ENCODE results near the gene UPK1B. TPM values are rescaled to one million over a fixed set of nuclear protein-coding genes. Genes with fewer than 3 reads are reported as not detected.

The UPK1B gene
- total and polyA plus RNA-seq, 9 of the 15 experiments (the other 6 are each of a cell fraction or from before 2014, with no cell fraction given): 0.22 to 1.2 (median 0.51) TPM

DNA sequence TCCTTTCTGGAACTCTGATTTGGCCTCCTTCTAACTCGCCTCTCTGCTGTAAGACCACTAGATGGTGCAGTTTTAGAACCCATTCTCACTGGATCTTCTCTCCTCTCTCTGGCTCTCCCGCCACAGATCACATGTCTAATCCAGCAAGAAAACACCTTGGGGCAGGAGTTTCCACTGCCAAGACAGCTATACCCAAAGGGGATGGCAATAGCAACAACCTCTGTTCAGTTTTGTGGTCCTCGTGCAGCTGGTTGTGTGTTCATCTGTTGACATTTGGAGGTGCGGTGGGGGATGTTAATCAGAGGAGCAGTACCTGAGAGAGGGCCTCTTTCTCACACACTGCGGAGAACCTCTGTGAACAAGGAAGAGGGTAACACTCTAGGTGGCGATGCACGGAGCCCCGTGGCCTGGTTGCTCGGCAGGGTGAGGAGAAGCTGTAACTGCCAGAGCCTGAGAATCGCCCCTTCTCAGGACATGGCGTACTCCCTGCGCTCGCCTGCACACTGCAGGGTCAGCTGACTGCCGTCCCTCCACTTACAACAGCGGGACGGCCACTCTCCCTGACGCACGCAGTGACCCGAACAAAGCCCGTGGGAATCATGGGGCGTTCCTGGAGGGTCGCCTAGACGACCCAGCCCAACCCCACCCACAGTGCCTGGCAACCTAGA, 27.8 kb upstream of the UPK1B start, which contains the start of gene TEX55 (continued):
- 0 out of 2 replicates have a peak, but pooled peaks have one; percentile 29 for TF ChIP-seq SMC3 (conservative IDR thresholded peaks at IDR 0.05; ENCODE audit: insufficient read depth, low read depth, low read length)
- TF ChIP-seq, protein P1, sequence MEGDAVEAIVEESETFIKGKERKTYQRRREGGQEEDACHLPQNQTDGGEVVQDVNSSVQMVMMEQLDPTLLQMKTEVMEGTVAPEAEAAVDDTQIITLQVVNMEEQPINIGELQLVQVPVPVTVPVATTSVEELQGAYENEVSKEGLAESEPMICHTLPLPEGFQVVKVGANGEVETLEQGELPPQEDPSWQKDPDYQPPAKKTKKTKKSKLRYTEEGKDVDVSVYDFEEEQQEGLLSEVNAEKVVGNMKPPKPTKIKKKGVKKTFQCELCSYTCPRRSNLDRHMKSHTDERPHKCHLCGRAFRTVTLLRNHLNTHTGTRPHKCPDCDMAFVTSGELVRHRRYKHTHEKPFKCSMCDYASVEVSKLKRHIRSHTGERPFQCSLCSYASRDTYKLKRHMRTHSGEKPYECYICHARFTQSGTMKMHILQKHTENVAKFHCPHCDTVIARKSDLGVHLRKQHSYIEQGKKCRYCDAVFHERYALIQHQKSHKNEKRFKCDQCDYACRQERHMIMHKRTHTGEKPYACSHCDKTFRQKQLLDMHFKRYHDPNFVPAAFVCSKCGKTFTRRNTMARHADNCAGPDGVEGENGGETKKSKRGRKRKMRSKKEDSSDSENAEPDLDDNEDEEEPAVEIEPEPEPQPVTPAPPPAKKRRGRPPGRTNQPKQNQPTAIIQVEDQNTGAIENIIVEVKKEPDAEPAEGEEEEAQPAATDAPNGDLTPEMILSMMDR (IDR thresholded peaks at IDR 0.05 in 2 of 3, conservative IDR thresholded peaks at IDR 0.05 in 1 of 3; ENCODE audit: insufficient read depth in 2 of 3, low read depth in 1 of 3, low read length in 3 of 3): peak; percentile 51 to 66 (median 60)
- TF ChIP-seq L3MBTL2 (IDR thresholded peaks at IDR 0.05): peak; percentile 39; the same call in 1 of the 2 replicates

DNA sequence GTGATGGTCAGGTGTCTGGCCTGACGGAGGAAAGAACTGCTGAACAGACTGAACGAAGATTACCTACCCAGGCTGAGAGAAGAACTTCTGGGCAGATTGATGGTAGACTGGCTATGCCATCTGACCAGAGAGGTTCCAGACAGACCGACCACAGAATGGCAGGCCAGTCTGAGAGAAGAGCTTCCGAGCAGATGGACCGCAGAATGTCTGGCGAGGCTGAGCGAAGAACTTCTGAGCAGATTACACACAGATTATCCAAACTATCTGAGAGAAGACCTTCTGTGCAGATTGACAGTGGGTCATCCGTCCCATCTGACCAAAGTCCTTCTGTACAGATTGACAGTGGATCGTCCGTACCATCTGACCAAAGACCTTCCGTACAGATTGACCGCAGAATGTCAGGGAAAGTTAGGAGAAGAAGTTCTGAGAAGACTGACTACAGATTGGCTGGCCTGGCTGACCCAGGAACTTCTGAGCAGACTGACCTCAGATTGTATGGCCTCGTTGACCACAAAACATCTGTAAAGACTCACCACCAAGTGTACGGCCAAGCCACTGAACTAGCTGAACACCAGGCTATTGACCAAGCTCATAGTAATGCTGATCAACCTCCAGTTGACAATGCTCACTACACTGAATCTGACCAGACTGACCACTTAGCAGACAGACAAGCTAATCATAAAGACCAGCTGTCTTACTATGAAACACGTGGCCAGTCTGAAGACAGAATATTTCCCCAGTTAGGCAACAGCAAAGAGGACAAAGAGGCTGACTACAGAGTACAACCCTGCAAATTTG, 26.6 kb upstream of the UPK1B start:
- H3K27ac ChIP-seq (ENCODE audit: extremely low read depth, low read depth, low read length): no peak overlapping the region

More for the DNA sequence above, 26.6 kb upstream of the UPK1B start:
- peaks cover 0 to 6% of the 10 kb centered on the region in 2 experiments; a peak in 2 of 5 replicates for H3K4me1 ChIP-seq (replicated peaks in 1 of 2; ENCODE audit: control insufficient read depth in 2 of 2, insufficient read depth in 2 of 2, low read length in 2 of 2)
- 42% methylated on average over 14 of the region's 15 CpGs for WGBS (ENCODE audit: insufficient coverage, low coverage, missing lambda C conversion rate)
- no peak overlapping the region for H3K9ac ChIP-seq (ENCODE audit: insufficient read depth in 1 of 2, low read depth in 2 of 2, low read length in 2 of 2)
- H3K4me2 ChIP-seq (ENCODE audit: insufficient read depth, low read length): no peak overlapping the region
- no peaks in the 10 kb centered on the region for H3K27me3 ChIP-seq (ENCODE audit: control insufficient read depth in 2 of 2, insufficient read depth in 2 of 2, low read length in 2 of 2)
- BruUV-seq (replicated peaks): no TSS peak
- TF ChIP-seq TBP (optimal IDR thresholded peaks at IDR 0.05; ENCODE audit: low read depth, low read length) (no peak), CHD2 (IDR thresholded peaks at IDR 0.05; ENCODE audit: low read depth, low read length) (no peak), ZNF583 (CRISPR knock-in tag; IDR thresholded peaks at IDR 0.05) (no peak), RB1 (IDR thresholded peaks at IDR 0.05; ENCODE audit: low read depth) (no peak), RBBP5 (IDR thresholded peaks at IDR 0.05; ENCODE audit: borderline replicate concordance, insufficient read depth, low read length, poor library complexity, severe bottlenecking) (no peak)
- TF ChIP-seq, protein P2, sequence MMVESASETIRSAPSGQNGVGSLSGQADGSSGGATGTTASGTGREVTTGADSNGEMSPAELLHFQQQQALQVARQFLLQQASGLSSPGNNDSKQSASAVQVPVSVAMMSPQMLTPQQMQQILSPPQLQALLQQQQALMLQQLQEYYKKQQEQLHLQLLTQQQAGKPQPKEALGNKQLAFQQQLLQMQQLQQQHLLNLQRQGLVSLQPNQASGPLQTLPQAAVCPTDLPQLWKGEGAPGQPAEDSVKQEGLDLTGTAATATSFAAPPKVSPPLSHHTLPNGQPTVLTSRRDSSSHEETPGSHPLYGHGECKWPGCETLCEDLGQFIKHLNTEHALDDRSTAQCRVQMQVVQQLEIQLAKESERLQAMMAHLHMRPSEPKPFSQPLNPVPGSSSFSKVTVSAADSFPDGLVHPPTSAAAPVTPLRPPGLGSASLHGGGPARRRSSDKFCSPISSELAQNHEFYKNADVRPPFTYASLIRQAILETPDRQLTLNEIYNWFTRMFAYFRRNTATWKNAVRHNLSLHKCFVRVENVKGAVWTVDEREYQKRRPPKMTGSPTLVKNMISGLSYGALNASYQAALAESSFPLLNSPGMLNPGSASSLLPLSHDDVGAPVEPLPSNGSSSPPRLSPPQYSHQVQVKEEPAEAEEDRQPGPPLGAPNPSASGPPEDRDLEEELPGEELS (CRISPR knock-in tag; IDR thresholded peaks at IDR 0.05; ENCODE audit: borderline replicate concordance): no peak
- TF ChIP-seq, protein P3, sequence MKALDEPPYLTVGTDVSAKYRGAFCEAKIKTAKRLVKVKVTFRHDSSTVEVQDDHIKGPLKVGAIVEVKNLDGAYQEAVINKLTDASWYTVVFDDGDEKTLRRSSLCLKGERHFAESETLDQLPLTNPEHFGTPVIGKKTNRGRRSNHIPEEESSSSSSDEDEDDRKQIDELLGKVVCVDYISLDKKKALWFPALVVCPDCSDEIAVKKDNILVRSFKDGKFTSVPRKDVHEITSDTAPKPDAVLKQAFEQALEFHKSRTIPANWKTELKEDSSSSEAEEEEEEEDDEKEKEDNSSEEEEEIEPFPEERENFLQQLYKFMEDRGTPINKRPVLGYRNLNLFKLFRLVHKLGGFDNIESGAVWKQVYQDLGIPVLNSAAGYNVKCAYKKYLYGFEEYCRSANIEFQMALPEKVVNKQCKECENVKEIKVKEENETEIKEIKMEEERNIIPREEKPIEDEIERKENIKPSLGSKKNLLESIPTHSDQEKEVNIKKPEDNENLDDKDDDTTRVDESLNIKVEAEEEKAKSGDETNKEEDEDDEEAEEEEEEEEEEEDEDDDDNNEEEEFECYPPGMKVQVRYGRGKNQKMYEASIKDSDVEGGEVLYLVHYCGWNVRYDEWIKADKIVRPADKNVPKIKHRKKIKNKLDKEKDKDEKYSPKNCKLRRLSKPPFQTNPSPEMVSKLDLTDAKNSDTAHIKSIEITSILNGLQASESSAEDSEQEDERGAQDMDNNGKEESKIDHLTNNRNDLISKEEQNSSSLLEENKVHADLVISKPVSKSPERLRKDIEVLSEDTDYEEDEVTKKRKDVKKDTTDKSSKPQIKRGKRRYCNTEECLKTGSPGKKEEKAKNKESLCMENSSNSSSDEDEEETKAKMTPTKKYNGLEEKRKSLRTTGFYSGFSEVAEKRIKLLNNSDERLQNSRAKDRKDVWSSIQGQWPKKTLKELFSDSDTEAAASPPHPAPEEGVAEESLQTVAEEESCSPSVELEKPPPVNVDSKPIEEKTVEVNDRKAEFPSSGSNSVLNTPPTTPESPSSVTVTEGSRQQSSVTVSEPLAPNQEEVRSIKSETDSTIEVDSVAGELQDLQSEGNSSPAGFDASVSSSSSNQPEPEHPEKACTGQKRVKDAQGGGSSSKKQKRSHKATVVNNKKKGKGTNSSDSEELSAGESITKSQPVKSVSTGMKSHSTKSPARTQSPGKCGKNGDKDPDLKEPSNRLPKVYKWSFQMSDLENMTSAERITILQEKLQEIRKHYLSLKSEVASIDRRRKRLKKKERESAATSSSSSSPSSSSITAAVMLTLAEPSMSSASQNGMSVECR (CRISPR knock-in tag; IDR thresholded peaks at IDR 0.05): no peak
- no peaks in the 10 kb centered on the region for H3K79me2 ChIP-seq (ENCODE audit: control insufficient read depth, insufficient read depth, low read length)
- H3K4me3 ChIP-seq: no peak overlapping the region
- ATAC-seq: no peak
- intact Hi-C loops (cut with micrococcal nuclease) (no loop called here), in situ Hi-C loops (cut with MboI) (loop anchor here (25.0 kb wide), 1 partner anchor 541 kb away; the partner anchor contains the start of gene COX17)
- H3K36me3 ChIP-seq (ENCODE audit: control insufficient read depth, insufficient read depth, low read length): no peaks in the 10 kb centered on the region
- no peak overlapping the region for H2AFZ ChIP-seq (ENCODE audit: low read depth, low read length)
- no peak for DNase-seq (ENCODE audit: extremely low read depth in 1 of 4, low spot score in 3 of 4)
- peak; percentile 15 for FAIRE-seq
- ChIA-PET CTCF (ENCODE audit: low intra/inter-chr PET ratio) (no interaction called here), POLR2A (no interaction called here)
- H4K20me1 ChIP-seq (replicated peaks; ENCODE audit: control insufficient read depth, insufficient read depth, low read length): no peaks in the 10 kb centered on the region
- H3K9me3 ChIP-seq (replicated peaks; ENCODE audit: control insufficient read depth, insufficient read depth, low read depth, low read length): no peaks in the 10 kb centered on the region
- H3K9me1 ChIP-seq (ENCODE audit: control insufficient read depth, insufficient read depth, low read length): no peaks in the 10 kb centered on the region
